HG03175 (cell line): ENCODE measurements around the gene PFDN2.

Source experiments
- ATAC-seq: cut with Tn5 transposase; IDR thresholded peaks from one replicate; pipeline ENCODE4 v1.9.1; 2021; ENCODE audit warnings: mild to moderate bottlenecking, moderate library complexity; ENCODE audit not compliant: unreplicated experiment

PFDN2 gene

GRCh38 chr1:161117759-161118581 is at the start of gene PFDN2, which contains the start of gene NIT1:
TSS of gene PFDN2 (minus strand) at chr1:161118037. CDS start at chr1:161118026, 11 bp downstream.
TSS of gene NIT1 (plus strand) at chr1:161118105. CDS start at chr1:161118177, 72 bp downstream.
- ATAC-seq = peak; percentile 84

DNA sequence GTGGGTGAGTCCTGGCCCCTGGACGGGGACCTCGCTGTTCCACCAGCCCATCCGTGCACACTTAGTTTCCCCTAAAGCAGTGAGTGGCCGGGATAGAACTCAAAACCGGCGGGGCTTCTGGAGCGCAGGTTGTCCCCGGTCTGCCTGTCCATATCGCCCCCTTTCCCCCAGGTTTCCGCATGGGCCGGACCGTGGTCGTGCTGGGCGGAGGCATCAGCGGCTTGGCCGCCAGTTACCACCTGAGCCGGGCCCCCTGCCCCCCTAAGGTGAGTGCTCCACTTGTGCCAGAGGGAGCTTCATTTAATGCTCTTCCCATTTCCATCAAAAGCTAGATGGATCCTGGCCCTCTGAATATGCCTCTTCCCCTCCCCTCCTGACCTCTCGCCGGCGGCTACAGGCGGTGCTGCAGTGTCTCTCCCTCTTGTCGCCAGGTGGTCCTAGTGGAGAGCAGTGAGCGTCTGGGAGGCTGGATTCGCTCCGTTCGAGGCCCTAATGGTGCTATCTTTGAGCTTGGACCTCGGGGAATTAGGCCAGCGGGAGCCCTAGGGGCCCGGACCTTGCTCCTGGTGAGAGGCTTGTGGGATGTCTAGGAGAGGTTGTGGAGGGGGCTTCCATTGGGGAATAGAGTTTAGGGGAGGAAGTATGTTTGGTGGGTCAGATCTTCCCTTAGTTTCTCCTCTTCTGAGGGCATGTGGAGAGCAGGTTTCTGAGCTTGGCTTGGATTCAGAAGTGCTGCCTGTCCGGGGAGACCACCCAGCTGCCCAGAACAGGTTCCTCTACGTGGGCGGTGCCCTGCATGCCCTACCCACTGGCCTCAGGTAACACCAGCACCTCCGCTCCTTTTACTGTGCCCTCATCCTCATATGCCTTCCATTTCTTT is 49.1 kb upstream of the PFDN2 start:
- ATAC-seq = peak; percentile 2

- peak; percentile 94 for ATAC-seq
Observed at GRCh38 chr1:161165742-161166668, 48.2 kb upstream of the PFDN2 start, which contains the start of gene PPOX. TSS of gene PPOX (plus strand) at chr1:161166426. CDS start at chr1:161166848, 422 bp downstream.

- ATAC-seq = no peak
Observed at GRCh38 chr1:161164901-161165610, 47.2 kb upstream of the PFDN2 start.

- no peak for ATAC-seq
Observed at GRCh38 chr1:161163793-161164192, 46.0 kb upstream of the PFDN2 start.

GRCh38 chr1:161162806-161163205 is 45.0 kb upstream of the PFDN2 start:
- ATAC-seq = no peak

DNA sequence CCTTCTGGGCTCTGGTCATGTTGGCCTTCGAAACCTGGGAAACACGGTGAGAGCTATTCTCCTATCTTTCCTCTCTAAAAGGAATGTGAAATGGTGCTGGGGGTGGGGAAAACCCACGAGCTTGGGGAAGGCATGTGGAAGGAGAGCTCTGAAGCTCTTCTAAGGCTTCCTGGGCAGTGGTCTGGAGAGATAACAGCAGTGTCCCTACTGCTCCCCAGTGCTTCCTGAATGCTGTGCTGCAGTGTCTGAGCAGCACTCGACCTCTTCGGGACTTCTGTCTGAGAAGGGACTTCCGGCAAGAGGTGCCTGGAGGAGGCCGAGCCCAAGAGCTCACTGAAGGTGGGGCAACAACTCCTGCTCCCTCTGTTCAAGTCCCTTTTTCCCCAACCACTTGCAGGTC is 44.2 kb upstream of the PFDN2 start:
- ATAC-seq = no peak

GRCh38 chr1:161161652-161162051 is 43.8 kb upstream of the PFDN2 start:
- no peak for ATAC-seq

DNA sequence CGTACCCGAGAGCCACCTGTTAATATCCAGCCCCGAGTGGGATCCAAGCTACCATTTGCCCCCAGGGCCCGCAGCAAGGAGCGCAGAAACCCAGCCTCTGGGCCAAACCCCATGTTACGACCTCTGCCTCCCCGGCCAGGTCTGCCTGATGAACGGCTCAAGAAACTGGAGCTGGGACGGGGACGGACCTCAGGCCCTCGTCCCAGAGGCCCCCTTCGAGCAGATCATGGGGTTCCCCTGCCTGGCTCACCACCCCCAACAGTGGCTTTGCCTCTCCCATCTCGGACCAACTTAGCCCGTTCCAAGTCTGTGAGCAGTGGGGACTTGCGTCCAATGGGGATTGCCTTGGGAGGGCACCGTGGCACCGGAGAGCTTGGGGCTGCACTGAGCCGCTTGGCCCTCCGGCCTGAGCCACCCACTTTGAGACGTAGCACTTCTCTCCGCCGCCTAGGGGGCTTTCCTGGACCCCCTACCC is 42.9 kb upstream of the PFDN2 start:
- ATAC-seq = no peak

DNA sequence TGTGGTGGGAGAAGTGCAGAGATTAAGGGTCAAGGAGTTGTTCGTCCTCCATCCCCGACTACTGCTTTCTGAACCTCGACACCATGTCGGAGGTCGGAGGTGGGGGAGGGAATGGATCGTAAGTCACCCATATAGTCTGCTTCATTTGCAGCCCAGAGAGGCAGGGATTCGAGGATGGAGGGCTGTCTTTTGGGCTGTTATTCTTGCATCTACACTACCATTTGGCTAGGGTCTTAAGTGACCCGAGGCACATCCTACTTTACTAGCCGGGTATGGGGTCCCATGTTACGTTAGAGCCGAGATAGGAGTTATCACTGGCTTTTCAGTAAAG is 42.0 kb upstream of the PFDN2 start:
- ATAC-seq = no peak

DNA sequence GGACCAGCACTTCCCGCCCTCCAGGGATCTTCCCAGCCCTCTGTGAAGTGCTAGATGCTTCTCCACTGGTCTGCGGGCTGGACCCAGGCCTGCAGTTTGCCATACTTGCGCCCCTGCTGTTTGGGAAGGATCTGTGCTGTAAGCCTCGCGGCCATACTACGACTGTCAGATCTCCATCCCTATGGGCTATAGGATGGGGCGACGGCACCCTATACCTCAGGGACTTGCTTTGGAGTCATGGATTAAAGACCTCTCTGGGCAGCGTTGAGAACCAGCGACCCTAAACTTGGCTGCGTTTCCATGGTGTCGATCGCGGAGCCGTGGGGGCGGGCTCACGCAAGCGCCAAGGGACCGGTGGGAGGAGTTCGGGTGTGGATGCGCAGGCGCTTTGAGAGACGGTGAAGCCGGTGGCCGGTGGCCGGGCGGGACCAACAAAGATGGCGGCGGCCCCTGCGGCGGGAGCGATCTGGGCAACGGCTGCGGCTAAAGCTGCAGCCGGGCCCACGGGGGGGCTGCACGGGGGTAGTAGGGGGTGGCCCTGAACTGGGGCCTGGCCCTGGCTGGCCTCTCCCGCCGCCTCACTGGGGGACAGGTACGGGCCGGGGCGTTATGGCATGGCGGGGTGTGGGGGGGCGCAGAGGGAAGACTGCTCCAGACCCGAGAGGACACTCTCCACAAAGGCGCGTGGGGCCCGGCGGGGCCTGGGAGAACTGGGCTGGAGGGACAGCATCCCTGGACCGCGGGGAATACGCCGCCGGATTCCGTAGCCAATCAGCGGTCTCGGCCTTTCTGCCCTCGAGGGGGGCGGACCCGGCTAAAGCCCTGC is 41.5 kb upstream of the PFDN2 start, which contains the start of gene USP21:
TSS of gene USP21 (plus strand) at position 414 of the 826 bp plus-strand sequence. CDS start 1,141 bp downstream, outside the sequence.
- ATAC-seq = peak; percentile 80

DNA sequence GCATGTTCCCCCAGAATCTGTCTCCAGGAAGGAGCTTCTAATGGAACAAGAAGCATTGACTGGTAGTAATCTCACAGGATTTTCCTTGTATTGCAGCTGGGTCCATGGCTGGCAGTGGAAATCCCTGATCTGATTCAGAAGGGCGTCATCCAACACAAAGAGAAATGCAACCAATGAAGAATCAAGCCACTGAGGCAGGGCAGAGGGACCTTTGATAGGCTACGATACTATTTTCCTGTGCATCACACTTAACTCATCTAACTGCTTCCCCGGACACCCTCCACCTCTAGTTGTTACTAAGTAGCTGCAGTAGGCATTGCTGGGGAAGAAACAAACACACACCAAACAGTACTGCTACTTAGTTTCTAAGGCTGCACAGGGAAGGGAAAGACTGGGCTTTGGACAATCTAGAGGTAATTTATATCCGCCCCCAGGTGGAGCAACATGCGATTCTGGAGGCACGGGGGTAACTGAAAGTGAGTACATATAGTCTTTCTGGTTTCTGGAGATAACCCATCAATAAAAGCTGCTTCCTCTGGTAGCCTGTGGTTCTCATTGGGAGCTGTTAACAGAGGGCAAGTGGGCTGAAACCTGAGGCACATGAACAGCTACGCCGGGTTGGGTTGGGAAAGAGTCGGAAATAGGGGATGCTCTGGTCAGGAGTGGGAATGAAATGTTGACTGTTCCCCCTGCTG is 40.6 kb upstream of the PFDN2 start:
- no peak for ATAC-seq

DNA sequence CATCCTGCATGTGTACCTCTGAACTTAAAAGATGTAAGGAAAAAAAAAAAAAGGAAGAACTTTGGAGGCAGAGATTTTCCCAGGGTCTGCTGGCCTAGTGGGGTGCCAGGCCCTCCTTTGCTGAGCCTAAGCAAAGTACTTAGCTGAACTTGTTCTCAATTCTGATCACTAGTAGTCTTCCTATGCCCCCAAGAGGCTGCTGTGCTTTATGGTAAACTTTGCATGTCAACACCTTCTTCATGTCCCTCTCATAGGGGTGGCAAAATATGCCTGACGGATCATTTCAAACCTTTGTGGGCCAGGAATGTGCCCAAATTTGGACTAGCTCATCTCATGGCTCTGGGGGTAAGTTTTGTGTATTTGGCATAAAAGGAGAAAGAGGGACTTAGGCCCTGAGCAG is 40.0 kb upstream of the PFDN2 start:
- ATAC-seq = no peak

GRCh38 chr1:161153682-161154337 is 36.0 kb upstream of the PFDN2 start, which contains the start of gene UFC1:
TSS of gene UFC1 (plus strand) at chr1:161153978. CDS start at chr1:161153998, 20 bp downstream.
- peak; percentile 91 for ATAC-seq

- no peak for ATAC-seq
Observed at GRCh38 chr1:161153176-161153575, 35.3 kb upstream of the PFDN2 start.

GRCh38 chr1:161145832-161146231 is 28.0 kb upstream of the PFDN2 start:
- ATAC-seq = no peak

GRCh38 chr1:161140755-161141400 is 23.0 kb upstream of the PFDN2 start:
- ATAC-seq = no peak
